ACC112 (cell line): Measurements from ENCODE around the gene PAX3.

ENCODE experiments used
- H2AFZ ChIP-seq: fragments of 200-600 bp; sonication (generic); one replicate; pipeline ENCODE4 v1.6.0; 2017; ENCODE audit warnings: antibody characterized with exemption, low read length; ENCODE audit not compliant: unreplicated experiment
- H3K27ac ChIP-seq: fragments of 200-600 bp; sonication (generic); 2 replicates; pipeline ENCODE4 v1.5.1; 2014; ENCODE audit warnings: low read depth, mild to moderate bottlenecking, antibody characterized with exemption, low read length, moderate library complexity
- H3K27me3 ChIP-seq: fragments of 200-600 bp; sonication (generic); 2 replicates; pipeline ENCODE4 v1.6.1; 2014; ENCODE audit warnings: mild to moderate bottlenecking, antibody characterized with exemption, low read length, moderate library complexity, mixed read lengths; ENCODE audit not compliant: insufficient read depth
- H3K36me3 ChIP-seq: fragments of 200-600 bp; sonication (generic); 2 replicates; pipeline ENCODE4 v1.6.1; 2016; ENCODE audit warnings: mild to moderate bottlenecking, antibody characterized with exemption, low read length, moderate library complexity, mixed read lengths; ENCODE audit not compliant: insufficient read depth
- H3K4me1 ChIP-seq: fragments of 200-600 bp; sonication (generic); one replicate; pipeline ENCODE4 v1.6.1; 2016; ENCODE audit warnings: low read length, mixed read lengths; ENCODE audit not compliant: insufficient read depth, unreplicated experiment, control insufficient read depth
- H3K4me3 ChIP-seq: fragments of 200-600 bp; sonication (generic); 2 replicates; pipeline ENCODE4 v1.5.1; 2014; ENCODE audit warnings: mild to moderate bottlenecking, low read depth, low read length
- H3K79me2 ChIP-seq: fragments of 200-600 bp; sonication (generic); one replicate; pipeline ENCODE4 v1.6.0; 2016; ENCODE audit warnings: low read length; ENCODE audit not compliant: control insufficient read depth, unreplicated experiment, insufficient read depth

PAX3 gene

DNA sequence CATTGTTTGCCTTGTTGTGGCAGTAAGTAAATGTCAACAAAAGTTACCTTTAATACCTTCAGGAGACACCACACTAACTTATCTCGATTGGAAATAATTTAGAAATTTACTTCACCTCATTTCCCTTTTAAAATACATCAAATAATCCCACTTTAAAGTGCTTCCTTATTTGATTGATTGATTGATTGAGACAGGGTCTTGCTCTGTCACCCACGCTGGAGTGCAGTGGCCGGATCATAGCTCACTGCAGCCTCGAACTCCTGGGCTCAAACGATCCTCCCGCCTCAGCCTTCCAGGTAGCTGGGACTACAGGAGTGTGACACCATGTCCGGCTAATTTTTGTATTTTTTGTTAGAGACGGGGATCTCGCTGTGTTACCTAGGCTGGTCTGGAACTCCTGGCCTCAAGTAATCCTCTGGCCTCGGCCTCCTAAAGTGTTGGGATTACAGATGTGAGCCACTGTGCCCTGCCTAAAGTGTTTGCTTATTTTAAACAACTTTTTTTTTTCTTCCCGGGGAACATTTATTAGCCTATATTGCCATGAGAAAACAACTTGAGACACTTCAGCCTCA lies 12.0 kb upstream of the PAX3 start:
- Histone ChIP-seq H3K36me3 (no peaks in the 10 kb centered on the region), H2AFZ (no peak overlapping the region), H3K4me3 (no peak overlapping the region), H3K27ac (no peak overlapping the region), H3K4me1 (no peaks in the 10 kb centered on the region), H3K79me2 (no peaks in the 10 kb centered on the region), H3K27me3 (peaks cover 100% of the 10 kb centered on the region)

DNA sequence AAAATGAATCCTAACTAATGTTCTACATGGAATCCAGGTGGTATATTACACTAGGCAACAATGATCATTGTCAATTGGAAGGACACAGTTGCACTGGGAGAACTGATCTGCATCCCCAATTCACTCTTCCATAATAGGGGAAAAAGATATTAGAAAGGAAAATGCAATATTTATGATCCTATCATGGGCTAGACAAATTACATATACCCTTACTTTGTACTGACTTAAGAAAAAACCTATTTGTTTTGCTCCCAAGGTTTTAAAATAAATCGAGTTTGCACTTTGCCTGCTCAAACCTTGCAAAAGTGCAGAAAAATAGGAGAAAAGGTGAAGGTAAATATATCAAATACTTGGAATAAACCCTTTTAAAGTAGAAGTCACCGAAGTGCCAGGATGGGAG lies 11.0 kb upstream of the PAX3 start:
- no peak overlapping the region for H2AFZ ChIP-seq
- H3K79me2 ChIP-seq = no peaks in the 10 kb centered on the region
- no peak overlapping the region for H3K4me3 ChIP-seq
- no peak overlapping the region for H3K27ac ChIP-seq
- peaks cover 100% of the 10 kb centered on the region for H3K27me3 ChIP-seq
- H3K36me3 ChIP-seq = no peaks in the 10 kb centered on the region
- H3K4me1 ChIP-seq = no peaks in the 10 kb centered on the region

DNA sequence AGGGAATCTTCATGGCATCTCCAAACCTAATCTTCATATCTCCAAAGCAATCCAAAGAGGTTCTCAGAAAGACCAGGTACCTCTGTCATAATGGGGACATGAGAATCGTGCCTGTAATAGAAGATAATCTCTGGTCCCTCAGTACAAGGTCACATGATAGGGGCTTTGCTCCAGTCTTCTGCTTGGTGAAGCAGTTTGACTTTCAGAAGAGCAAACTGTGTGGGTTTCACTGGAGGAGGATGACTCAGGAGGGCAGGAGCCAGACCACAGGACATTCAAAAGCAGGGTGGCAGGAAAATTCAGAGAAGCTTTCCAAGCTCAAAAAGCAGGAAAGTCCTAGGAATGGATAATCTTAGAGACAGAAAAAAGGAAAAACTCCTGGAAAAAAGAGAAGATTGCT lies 10.6 kb upstream of the PAX3 start:
- H2AFZ ChIP-seq = no peak overlapping the region
- no peak overlapping the region for H3K27ac ChIP-seq
- H3K27me3 ChIP-seq = peaks cover 100% of the 10 kb centered on the region
- no peaks in the 10 kb centered on the region for H3K79me2 ChIP-seq
- no peak overlapping the region for H3K4me3 ChIP-seq
- H3K4me1 ChIP-seq = no peaks in the 10 kb centered on the region
- H3K36me3 ChIP-seq = no peaks in the 10 kb centered on the region

DNA sequence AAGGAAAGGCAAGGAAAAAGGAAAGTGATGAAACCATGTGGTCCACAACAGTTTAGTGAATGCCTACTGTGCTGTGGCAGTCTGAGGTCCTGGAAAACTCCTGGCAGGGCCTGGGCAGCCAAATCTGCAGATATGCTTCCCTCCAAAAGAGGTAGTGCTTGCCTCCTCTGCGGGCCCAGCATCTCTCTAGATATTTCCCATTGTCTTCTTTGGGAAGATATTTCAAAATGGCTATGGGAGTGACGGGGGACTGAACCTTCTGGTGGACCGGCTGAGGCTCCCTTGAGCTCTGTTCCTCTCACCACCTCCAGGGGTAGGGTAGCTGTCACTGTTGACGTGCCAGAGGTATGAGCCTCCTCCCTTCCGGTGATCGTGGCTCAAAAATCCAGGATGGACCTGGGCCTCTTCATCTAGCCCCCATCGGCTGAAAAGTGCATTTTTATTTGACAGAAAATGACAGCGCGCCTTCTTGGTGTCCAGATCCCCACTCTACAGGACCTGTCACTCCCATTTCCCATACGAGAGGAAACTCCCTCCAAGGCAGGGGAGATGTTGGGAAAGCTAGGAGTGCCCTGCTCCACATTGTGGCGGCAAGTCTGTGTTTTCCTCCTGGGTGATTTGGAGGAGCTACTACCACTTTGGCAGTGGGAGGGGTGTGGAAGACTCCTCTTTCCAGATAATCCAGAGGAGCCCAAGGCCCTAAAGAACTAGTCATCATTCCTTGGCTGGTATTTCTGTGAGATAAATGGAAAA lies 9.4 kb upstream of the PAX3 start:
- Histone ChIP-seq H2AFZ (no peak overlapping the region), H3K79me2 (no peaks in the 10 kb centered on the region), H3K4me1 (no peaks in the 10 kb centered on the region), H3K27ac (no peak overlapping the region), H3K27me3 (peaks cover 100% of the 10 kb centered on the region), H3K4me3 (no peak overlapping the region), H3K36me3 (no peaks in the 10 kb centered on the region)

DNA sequence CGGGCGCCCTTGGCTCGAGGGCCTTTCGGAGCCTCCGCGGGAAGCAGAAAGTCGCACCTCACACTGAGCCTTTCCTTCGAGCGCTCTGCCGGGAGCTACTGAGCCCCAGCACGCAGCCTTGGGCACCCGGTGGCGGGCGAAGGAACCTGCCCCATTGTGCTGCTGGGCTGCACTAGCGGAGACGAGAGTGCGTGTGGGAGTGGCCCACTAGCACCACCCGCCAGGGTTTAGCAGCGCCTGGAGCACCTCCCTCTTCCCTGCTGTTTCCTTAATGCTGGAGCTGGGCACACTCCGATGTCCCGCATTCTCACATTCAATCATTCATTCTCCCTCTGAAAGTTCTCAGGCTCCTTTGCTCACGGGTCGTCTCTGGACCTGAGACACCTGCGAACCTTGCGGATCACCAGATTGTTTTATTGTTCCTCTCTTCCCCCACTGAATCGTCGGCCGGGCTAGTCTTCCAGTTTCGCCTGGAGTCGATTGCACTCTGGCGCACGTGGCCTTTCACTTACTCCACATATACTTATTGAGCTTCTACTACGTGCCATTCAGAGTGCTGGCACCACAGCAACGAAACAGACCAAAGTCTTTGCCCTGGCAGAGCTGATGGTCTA lies 8.5 kb upstream of the PAX3 start:
- H3K27ac ChIP-seq = no peak overlapping the region
- no peaks in the 10 kb centered on the region for H3K4me1 ChIP-seq
- H3K4me3 ChIP-seq = no peak overlapping the region
- H3K36me3 ChIP-seq = no peaks in the 10 kb centered on the region
- no peaks in the 10 kb centered on the region for H3K79me2 ChIP-seq
- peaks cover 100% of the 10 kb centered on the region for H3K27me3 ChIP-seq
- no peak overlapping the region for H2AFZ ChIP-seq

DNA sequence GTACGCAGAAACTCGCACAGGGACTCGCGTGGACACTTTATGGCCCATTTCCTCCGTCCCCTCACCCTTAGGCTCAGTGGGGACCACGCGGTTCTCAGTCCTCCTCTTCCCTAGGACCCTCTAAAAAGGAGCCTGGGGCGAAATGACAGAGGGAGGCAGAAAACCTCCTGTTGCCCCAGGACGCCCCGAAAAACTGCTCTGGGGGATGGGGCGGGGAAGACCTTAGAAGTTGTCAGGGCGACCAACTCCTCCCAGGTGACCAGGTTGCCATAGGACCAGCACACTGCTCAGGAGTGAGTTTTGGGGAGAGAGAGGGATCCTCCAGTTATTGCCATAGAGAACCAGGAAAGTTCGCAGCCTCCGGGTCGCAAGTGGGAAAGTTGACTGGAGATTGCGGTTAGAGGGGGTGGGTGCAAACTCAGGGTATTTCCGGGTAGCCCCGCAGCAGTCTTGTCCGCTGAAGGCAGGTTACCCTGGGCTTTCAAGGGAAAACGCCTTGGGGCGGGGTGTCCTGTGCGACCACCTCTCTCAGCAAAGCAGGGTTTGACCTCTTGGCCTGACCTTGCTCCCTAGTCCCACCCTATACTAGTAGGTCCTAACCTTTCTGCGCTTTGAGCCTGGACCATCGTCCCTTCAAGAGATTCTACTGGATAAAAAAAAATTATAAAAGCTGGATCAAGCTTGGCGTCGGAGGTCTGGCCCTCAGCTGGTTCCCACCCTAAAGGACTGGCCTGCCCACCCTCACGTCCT lies 7.8 kb upstream of the PAX3 start:
- no peaks in the 10 kb centered on the region for H3K36me3 ChIP-seq
- H3K4me1 ChIP-seq = no peaks in the 10 kb centered on the region
- no peak overlapping the region for H3K27ac ChIP-seq
- H3K27me3 ChIP-seq = peaks cover 100% of the 10 kb centered on the region
- peak overlapping the region; percentile 69 for H3K4me3 ChIP-seq
- no peaks in the 10 kb centered on the region for H3K79me2 ChIP-seq
- no peak overlapping the region for H2AFZ ChIP-seq

DNA sequence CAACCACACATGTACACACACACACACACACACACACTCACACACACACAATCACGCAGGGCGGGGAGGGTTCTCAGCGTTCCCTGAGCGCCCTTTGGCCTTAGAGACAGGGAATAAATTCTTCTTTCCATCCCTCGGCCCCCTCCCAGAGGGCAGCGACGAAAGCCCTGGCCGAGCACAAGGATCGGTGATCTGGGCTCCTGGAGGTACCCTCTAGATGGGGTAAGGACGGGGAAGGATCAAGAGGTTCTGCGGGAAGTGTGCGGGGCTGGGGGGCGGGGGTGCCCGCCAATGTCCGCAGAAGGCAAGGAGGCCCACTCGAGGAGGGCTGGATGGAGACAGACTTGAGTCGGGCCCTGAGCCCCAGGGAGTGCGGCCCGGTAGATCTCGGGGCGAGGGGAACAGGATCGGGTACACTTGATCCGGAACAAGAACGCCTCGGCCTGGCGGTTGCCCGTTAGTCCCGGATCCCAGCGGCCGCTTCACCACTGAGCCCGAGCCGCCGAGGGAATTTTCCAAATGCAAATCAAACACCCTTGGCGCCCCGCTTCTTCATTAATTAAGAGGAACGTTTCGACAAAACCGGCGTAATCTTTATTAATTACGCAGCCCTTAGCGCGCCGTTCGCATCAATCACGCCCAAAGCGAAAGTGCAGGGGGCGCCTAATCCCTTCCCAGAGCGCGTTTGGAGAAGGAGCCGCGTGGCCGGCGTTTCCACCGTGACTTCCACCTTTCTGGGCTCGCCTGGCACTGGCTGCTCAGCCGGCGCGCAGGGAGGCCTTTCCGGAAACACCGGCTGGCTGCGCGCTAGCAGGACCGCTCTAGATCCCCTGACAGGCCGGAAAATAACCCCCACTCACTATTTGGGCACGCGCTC lies 7.0 kb upstream of the PAX3 start:
- peaks cover 100% of the 10 kb centered on the region for H3K27me3 ChIP-seq
- H3K4me3 ChIP-seq = peak overlapping the region; percentile 69
- H2AFZ ChIP-seq = peak overlapping the region; percentile 51

DNA sequence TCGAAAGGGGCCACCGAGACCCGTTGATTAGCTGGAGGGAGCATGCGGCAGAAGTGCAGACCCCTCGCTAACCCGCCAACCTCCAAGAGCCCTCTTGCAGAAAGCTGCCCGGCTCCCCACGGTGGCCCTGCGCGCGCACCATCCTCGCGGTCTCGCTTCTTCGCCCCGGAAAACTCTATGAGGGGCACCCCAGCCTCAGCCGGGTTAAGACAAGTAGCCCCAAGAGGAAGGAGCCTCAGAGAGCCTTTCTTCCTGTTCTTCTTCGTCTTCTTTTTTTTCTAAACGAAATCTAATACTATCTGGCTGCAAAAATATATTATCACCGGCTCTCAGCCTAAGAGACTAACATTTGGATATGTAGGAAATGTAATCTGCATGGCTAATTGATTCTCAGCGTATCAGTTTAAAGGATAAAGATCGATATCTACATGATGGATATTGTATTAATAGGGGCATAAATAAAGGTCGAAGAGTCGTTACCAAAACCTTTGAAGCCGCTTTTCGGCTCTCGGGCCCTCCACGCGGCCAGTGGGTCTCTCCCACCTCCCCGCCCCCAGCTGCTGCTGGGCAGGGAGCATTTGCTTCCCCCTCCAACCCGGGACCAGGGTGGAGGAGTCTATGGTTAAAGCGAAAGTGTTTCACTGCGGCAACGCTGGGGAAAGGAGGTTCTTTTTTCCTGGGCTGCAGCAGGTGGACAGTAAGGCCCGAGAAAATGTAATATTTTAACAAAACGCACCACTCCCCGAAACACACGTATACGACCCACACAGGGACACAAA lies 6.1 kb upstream of the PAX3 start:
- Histone ChIP-seq H3K27me3 (peaks cover 100% of the 10 kb centered on the region), H3K4me3 (peak overlapping the region; percentile 69), H3K27ac (no peak overlapping the region), H3K4me1 (no peaks in the 10 kb centered on the region), H2AFZ (no peak overlapping the region), H3K79me2 (no peaks in the 10 kb centered on the region), H3K36me3 (no peaks in the 10 kb centered on the region)

More for the DNA sequence above, 7.0 kb upstream of the PAX3 start:
- no peak overlapping the region for H3K27ac ChIP-seq
- H3K4me1 ChIP-seq = no peaks in the 10 kb centered on the region
- no peaks in the 10 kb centered on the region for H3K79me2 ChIP-seq
- no peaks in the 10 kb centered on the region for H3K36me3 ChIP-seq

DNA sequence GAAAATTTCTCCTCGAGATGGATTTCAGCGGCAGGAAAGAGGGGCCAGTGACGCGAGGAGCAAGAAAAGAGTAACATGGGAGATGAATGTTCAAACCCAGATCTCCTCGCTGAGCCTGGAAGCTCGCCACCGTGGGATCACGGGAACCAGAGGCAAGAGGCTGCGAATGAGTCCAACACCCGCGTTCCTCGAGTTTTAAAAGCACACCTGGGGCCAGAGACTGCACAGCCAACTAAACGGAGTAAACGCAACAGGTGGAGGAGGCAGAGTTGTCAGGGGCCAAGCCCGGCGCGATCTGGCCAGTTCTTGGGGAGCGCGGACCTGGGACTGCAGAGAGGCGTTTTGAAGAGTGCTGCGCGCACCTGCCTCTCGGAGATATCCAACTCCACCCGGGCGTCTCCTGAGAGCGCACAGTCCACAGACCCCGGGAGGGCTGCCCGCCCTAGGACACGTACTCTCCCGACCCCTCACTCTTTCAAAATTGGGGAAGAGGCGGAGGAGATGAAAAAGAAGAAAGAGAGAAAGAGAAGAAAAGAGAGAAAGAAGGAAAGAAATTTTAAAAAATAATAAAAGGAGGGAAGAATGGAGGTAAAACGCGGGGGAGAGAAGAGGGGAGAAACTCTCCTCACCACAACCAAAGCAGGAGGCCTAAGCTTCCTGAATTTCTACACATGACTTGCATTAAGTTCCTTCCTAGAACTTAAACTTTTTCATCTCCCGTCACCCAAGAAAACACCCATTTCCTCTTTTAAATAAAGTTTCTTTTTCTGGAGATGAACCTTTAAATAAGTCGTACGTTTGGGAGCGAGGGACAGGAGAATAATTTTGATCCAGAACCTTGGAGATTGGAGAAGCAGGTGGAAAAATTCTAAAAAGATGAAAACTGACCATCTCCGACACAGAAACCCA lies 5.3 kb upstream of the PAX3 start:
- H3K27me3 ChIP-seq = peaks cover 100% of the 10 kb centered on the region

More for the DNA sequence above, 5.3 kb upstream of the PAX3 start:
- Histone ChIP-seq H3K79me2 (no peaks in the 10 kb centered on the region), H3K4me3 (no peak overlapping the region), H2AFZ (no peak overlapping the region), H3K36me3 (no peaks in the 10 kb centered on the region), H3K4me1 (no peaks in the 10 kb centered on the region), H3K27ac (no peak overlapping the region)
